DMS 273 (cell line): ENCODE data around the gene HBA2.
"Not testable (repeated sequence)": the region's sequence is repeated elsewhere in the genome, so short reads cannot be mapped to it uniquely, and the experiment has no call there.

Experiments used
- DNase-seq: peaks from one replicate; lab custom pipeline; 2025; ENCODE audit not compliant: unreplicated experiment; lab: John Stamatoyannopoulos, UW

HBA2 gene

GRCh38 chr16:173928-174769 is 1.5 kb downstream of the HBA2 start:
- peak; percentile 52 for DNase-seq

GRCh38 chr16:175011-175949 is 2.6 kb downstream of the HBA2 start:
- no peak for DNase-seq

GRCh38 chr16:176006-176405 is 3.3 kb downstream of the HBA2 start:
- not testable (repeated sequence) for DNase-seq

- not testable (repeated sequence) for DNase-seq
Measured at GRCh38 chr16:176477-177382, 4.1 kb downstream of the HBA2 start, which contains the start of gene HBA1. HBA1 (plus strand) TSS chr16:176680; CDS start chr16:176717, 37 bp downstream.

- DNase-seq = no peak
Measured at GRCh38 chr16:177394-177822, 4.7 kb downstream of the HBA2 start.

GRCh38 chr16:177981-178667 is 5.4 kb downstream of the HBA2 start:
- no peak for DNase-seq

GRCh38 chr16:178668-179015 is 6.0 kb downstream of the HBA2 start:
- no peak for DNase-seq

- DNase-seq = no peak
Measured at GRCh38 chr16:179211-180092, 6.8 kb downstream of the HBA2 start.

GRCh38 chr16:180101-180675 is 7.5 kb downstream of the HBA2 start, which contains the start of gene HBQ1:
HBQ1 (plus strand) TSS chr16:180459; CDS start chr16:180487, 28 bp downstream.
- DNase-seq = peak; percentile 78

- peak; percentile 96 for DNase-seq
Measured at GRCh38 chr16:180681-181564, 8.2 kb downstream of the HBA2 start.

GRCh38 chr16:181565-182021 is 8.9 kb downstream of the HBA2 start:
- DNase-seq = peak; percentile 62

- no peak for DNase-seq
Measured at GRCh38 chr16:183005-183404, 10.3 kb downstream of the HBA2 start.

- no peak for DNase-seq
Measured at GRCh38 chr16:185213-185612, 12.5 kb downstream of the HBA2 start.

GRCh38 chr16:185691-186090 is 13.0 kb downstream of the HBA2 start:
- DNase-seq = no peak

- no peak for DNase-seq
Measured at GRCh38 chr16:187330-187729, 14.7 kb downstream of the HBA2 start.

GRCh38 chr16:188674-189073 is 16.0 kb downstream of the HBA2 start:
- no peak for DNase-seq

- DNase-seq = no peak
Measured at GRCh38 chr16:189604-190186, 17.0 kb downstream of the HBA2 start.
